Endothelial cell of umbilical vein (primary cell): ENCODE results near the gene AGPAT2. TPM values are rescaled to one million over a fixed set of nuclear protein-coding genes. Genes with fewer than 3 reads are reported as not detected.

Source experiments
- BruUV-seq: library from RNA; stranded (reverse); fragments of 400-500 nt; replicated peaks from 2 replicates; lab custom pipeline; 2021; lab: Mats Ljungman, UMichigan
- CTCF ChIA-PET: fragments of 300-600, 350-600 bp; sonication (Branson Sonifier 250); formaldehyde crosslinking; loops from one replicate; lab custom pipeline; 2021; ENCODE audit warnings: antibody characterized with exemption, inconsistent platforms; lab: Charles Lee
- POLR2A ChIA-PET: fragments of 300-600, 350-600 bp; sonication (Branson Sonifier 250); formaldehyde crosslinking; loops from one replicate; lab custom pipeline; 2021; ENCODE audit warnings: antibody characterized with exemption, inconsistent platforms; lab: Charles Lee
- DNase-seq: peaks from one replicate; pipeline ENCODE4 v3.0.0-alpha.2; 2011; ENCODE audit warnings: low read depth, low spot score
- FAIRE-seq: peaks from 2 replicates; lab custom pipeline; 2011; peaks lifted over from hg19 to GRCh38; lab: Jason Lieb, UNC
- H2AFZ ChIP-seq: 2 replicates; pipeline ENCODE4 v1.6.0; 2012; ENCODE audit warnings: low read depth, low read length, control low read depth, inconsistent platforms
- H3K27ac ChIP-seq: 2 replicates; pipeline ENCODE4 v1.5.1; 2011; ENCODE audit warnings: low read depth, mild to moderate bottlenecking, control low read depth, low read length, moderate library complexity; ENCODE audit not compliant: insufficient read depth
- H3K27me3 ChIP-seq, 2 experiments: 2 replicates each; pipeline versions ENCODE4 v1.6.0 to v1.6.1; 2011; ENCODE audit warnings: low read length in 2 of 2, mixed read lengths in 1 of 2; ENCODE audit not compliant: control insufficient read depth in 2 of 2, insufficient read depth in 2 of 2
- H3K36me3 ChIP-seq, 2 experiments: 2 replicates in 1 of 2; 3 replicates in 1 of 2; pipeline ENCODE4 v1.5.1; 2011; ENCODE audit warnings: low read length in 2 of 2, mild to moderate bottlenecking in 1 of 2, moderate library complexity in 1 of 2; ENCODE audit not compliant: control insufficient read depth in 2 of 2, insufficient read depth in 2 of 2; ENCODE audit errors: extremely low read depth in 1 of 2
- H3K4me1 ChIP-seq: 3 replicates; pipeline ENCODE4 v1.5.1; 2011; ENCODE audit warnings: mild to moderate bottlenecking, low read length; ENCODE audit not compliant: control insufficient read depth, insufficient read depth; ENCODE audit errors: extremely low read depth
- H3K4me2 ChIP-seq: 2 replicates; pipeline ENCODE4 v1.6.1; 2011; ENCODE audit warnings: low read length, control low read depth, mixed read lengths; ENCODE audit not compliant: insufficient read depth
- H3K4me3 ChIP-seq, 3 experiments: fragments of 200-600 bp in 1 of 3; sonication (generic), shearing (Covaris generic) in 1 of 3; replicated peaks in 1 of 3; 2 replicates each; pipeline ENCODE4 v1.5.1; 2011 to 2016; ENCODE audit warnings: control low read depth in 3 of 3, low read length in 3 of 3, mild to moderate bottlenecking in 2 of 3, inconsistent platforms in 1 of 3, low read depth in 1 of 3, moderate library complexity in 1 of 3; ENCODE audit not compliant: insufficient read depth in 1 of 3
- H3K79me2 ChIP-seq: 2 replicates; pipeline ENCODE4 v1.6.0; 2012; ENCODE audit warnings: low read length, inconsistent platforms; ENCODE audit not compliant: control insufficient read depth, insufficient read depth
- H3K9ac ChIP-seq: replicated peaks from 2 replicates; pipeline ENCODE3; 2011; ENCODE audit warnings: low read length, control low read depth; ENCODE audit not compliant: insufficient read depth; ENCODE audit errors: extremely low read depth
- H3K9me1 ChIP-seq: replicated peaks from 3 replicates; pipeline ENCODE4 v1.6.0; 2011; ENCODE audit warnings: mild to moderate bottlenecking, low read length; ENCODE audit not compliant: control insufficient read depth, insufficient read depth; ENCODE audit errors: extremely low read depth
- H3K9me3 ChIP-seq: replicated peaks from 2 replicates; pipeline ENCODE4 v1.5.1; 2012; ENCODE audit warnings: low read length, inconsistent platforms; ENCODE audit not compliant: control insufficient read depth, insufficient read depth
- H4K20me1 ChIP-seq: replicated peaks from 2 replicates; pipeline ENCODE3; 2011; ENCODE audit warnings: mild to moderate bottlenecking, low read length; ENCODE audit not compliant: control insufficient read depth, insufficient read depth; ENCODE audit errors: extremely low read depth
- EZH2 ChIP-seq: IDR thresholded peaks from 2 replicates; pipeline ENCODE4 v1.6.1; 2012; ENCODE audit warnings: borderline replicate concordance, low read depth, mild to moderate bottlenecking, moderate library complexity, low read length, inconsistent platforms; ENCODE audit not compliant: severe bottlenecking
- FOS ChIP-seq: IDR thresholded peaks from 2 replicates; pipeline ENCODE4 v1.6.1; 2011; ENCODE audit warnings: mild to moderate bottlenecking, low read length, moderate library complexity, borderline replicate concordance; ENCODE audit not compliant: insufficient read depth
- GATA2 ChIP-seq: IDR thresholded peaks from 2 replicates; pipeline ENCODE4 v1.7.0; 2011; ENCODE audit warnings: low read depth, mild to moderate bottlenecking, moderate library complexity, mixed read lengths, low read length; ENCODE audit not compliant: insufficient read length, insufficient read depth
- JUN ChIP-seq: IDR thresholded peaks from 2 replicates; pipeline ENCODE4 v1.6.1; 2011; ENCODE audit warnings: borderline replicate concordance, low read depth; ENCODE audit not compliant: insufficient read length, insufficient read depth
- MAX ChIP-seq: IDR thresholded peaks from 2 replicates; pipeline ENCODE4 v1.6.1; 2011; ENCODE audit not compliant: insufficient read depth, insufficient read length
- MYC ChIP-seq: IDR thresholded peaks from one replicate; pipeline ENCODE4 v1.6.1; 2011; ENCODE audit warnings: mild to moderate bottlenecking, low read depth, low read length
- POLR2A ChIP-seq: IDR thresholded peaks from 2 replicates; pipeline ENCODE4 v1.6.1; 2012; ENCODE audit warnings: low read depth, mild to moderate bottlenecking, control low read depth, low read length
- POLR2AphosphoS5 ChIP-seq: IDR thresholded peaks from 2 replicates; pipeline ENCODE4 v1.6.1; 2012; ENCODE audit warnings: low read depth, mild to moderate bottlenecking, control low read depth, low read length, moderate library complexity; ENCODE audit not compliant: insufficient read depth
- dilution Hi-C: fragments of 300-500 bp; cut with MboI; formaldehyde crosslinking; loops from one replicate; pipeline ENCODE4 v1.15.0; 2019; ENCODE audit warnings: low sequenced_read_pairs; ENCODE audit not compliant: extremely low pct_ligation_motif_present
- intact Hi-C: fragments of 100-400 bp; cut with micrococcal nuclease; formaldehyde crosslinking; loops from one replicate; pipeline ENCODE4 v1.10.0; 2022
- polyA plus RNA-seq, 4 experiments: library from polyadenylated mRNA; depleted of rRNA in 3 of 4; stranded (reverse) in 3 of 4; unstranded in 1 of 4; fragments of >200 nt; gene quantifications; 2 replicates each; pipeline versions ENCODE4 v1.2.1 to v1.2.3, GENCODE V29; 2011 to 2012; ENCODE audit warnings: missing spikeins in 1 of 4
- total RNA-seq: library from RNA; stranded (reverse); gene quantifications from 2 replicates; pipeline ENCODE4 v1.2.3, GENCODE V29; 2021
- TF ChIP-seq, protein P1 (sequence below), 2 donors: IDR thresholded peaks; 1 replicate in 1 of 2; 2 replicates in 1 of 2; pipeline ENCODE4 v1.5.1; 2011; ENCODE audit warnings: low read length in 2 of 2, mild to moderate bottlenecking in 2 of 2, moderate library complexity in 2 of 2, control low read depth in 1 of 2, inconsistent platforms in 1 of 2, low read depth in 1 of 2; ENCODE audit not compliant: insufficient read depth in 1 of 2; ENCODE audit errors: extremely low read depth in 1 of 2

Gene AGPAT2
- total and polyA plus RNA-seq, 2 donors (not counting 3 experiments of a cell fraction or from before 2014, with no cell fraction given): 45.5 to 55.3 TPM

- H3K9me1 ChIP-seq: no peaks in the 10 kb centered on the region
- no peak overlapping the region for H3K4me3 ChIP-seq
- DNase-seq (no peak), FAIRE-seq (no peak)
- H3K79me2 ChIP-seq: peaks cover 69% of the 10 kb centered on the region
- dilution Hi-C loops (no loop called here), intact Hi-C loops (loop anchor here (1.0 kb wide), 1 partner anchor 8 kb away; no protein-coding TSS in a partner anchor)
- H3K4me1 ChIP-seq: peaks cover 63% of the 10 kb centered on the region
- H3K9me3 ChIP-seq: no peaks in the 10 kb centered on the region
- no TSS peak for BruUV-seq
- TF ChIP-seq EZH2 (no peak), MAX (no peak), JUN (no peak), MYC (no peak), GATA2 (no peak), FOS (no peak), POLR2A (no peak), POLR2AphosphoS5 (no peak)
- TF ChIP-seq, protein P1, sequence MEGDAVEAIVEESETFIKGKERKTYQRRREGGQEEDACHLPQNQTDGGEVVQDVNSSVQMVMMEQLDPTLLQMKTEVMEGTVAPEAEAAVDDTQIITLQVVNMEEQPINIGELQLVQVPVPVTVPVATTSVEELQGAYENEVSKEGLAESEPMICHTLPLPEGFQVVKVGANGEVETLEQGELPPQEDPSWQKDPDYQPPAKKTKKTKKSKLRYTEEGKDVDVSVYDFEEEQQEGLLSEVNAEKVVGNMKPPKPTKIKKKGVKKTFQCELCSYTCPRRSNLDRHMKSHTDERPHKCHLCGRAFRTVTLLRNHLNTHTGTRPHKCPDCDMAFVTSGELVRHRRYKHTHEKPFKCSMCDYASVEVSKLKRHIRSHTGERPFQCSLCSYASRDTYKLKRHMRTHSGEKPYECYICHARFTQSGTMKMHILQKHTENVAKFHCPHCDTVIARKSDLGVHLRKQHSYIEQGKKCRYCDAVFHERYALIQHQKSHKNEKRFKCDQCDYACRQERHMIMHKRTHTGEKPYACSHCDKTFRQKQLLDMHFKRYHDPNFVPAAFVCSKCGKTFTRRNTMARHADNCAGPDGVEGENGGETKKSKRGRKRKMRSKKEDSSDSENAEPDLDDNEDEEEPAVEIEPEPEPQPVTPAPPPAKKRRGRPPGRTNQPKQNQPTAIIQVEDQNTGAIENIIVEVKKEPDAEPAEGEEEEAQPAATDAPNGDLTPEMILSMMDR (IDR thresholded peaks at IDR 0.05; ENCODE audit: extremely low read depth in 1 of 2, insufficient read depth in 1 of 2, low read depth in 1 of 2, low read length in 2 of 2): no peak
- H3K36me3 ChIP-seq: peaks cover 12 to 37% of the 10 kb centered on the region in 2 experiments
- peak overlapping the region; percentile 66 for H3K27ac ChIP-seq
- no peaks in the 10 kb centered on the region for H4K20me1 ChIP-seq
- no peak overlapping the region for H2AFZ ChIP-seq
- H3K9ac ChIP-seq: peak overlapping the region; percentile 27
- ChIA-PET POLR2A (interaction anchor here (0.5 to 3.6 kb wide), 3 partner anchors 7 to 83 kb away, joined by 3 to 20 read pairs (median 3); no protein-coding TSS in a partner anchor), CTCF (interaction anchor here (1.4 kb wide), 1 partner anchor 27 kb away, joined by 3 read pairs; no protein-coding TSS in a partner anchor)
- H3K27me3 ChIP-seq: no peaks in the 10 kb centered on the region
- H3K4me2 ChIP-seq: no peak overlapping the region
Observed at GRCh38 chr9:136720898-136721338, 33.7 kb upstream of the AGPAT2 start.
